Stimulated activated memory B cell treated with anti-CD40 and anti-IgM and Interleukin-4, amounts not matched to agents 10 μg/mL and 1 μg/mL and 100 μg/mL, for 72 hours (primary cell): ENCODE results near the gene PCK2.

Experiments used
- ATAC-seq: fragments of 150-1000 bp; cut with Tn5 transposase; 2 replicates; pipeline ENCODE4 v1.10.0; 2021
- H3K27ac Mint-ChIP-seq: one replicate; pipeline ENCODE4 v1.8.0; 2022; ENCODE audit warnings: mild to moderate bottlenecking, mixed read lengths
- H3K27me3 Mint-ChIP-seq: one replicate; pipeline ENCODE4 v1.8.0; 2022; ENCODE audit warnings: mixed read lengths
- H3K36me3 Mint-ChIP-seq: one replicate; pipeline ENCODE4 v1.8.0; 2022; ENCODE audit warnings: mixed read lengths
- H3K4me1 Mint-ChIP-seq: one replicate; pipeline ENCODE4 v1.8.0; 2022; ENCODE audit warnings: mixed read lengths
- H3K4me3 Mint-ChIP-seq: one replicate; pipeline ENCODE4 v1.8.0; 2022; ENCODE audit warnings: mild to moderate bottlenecking, moderate library complexity, mixed read lengths
- H3K9me3 Mint-ChIP-seq: one replicate; pipeline ENCODE4 v1.8.0; 2022; ENCODE audit warnings: mixed read lengths

Gene PCK2

DNA sequence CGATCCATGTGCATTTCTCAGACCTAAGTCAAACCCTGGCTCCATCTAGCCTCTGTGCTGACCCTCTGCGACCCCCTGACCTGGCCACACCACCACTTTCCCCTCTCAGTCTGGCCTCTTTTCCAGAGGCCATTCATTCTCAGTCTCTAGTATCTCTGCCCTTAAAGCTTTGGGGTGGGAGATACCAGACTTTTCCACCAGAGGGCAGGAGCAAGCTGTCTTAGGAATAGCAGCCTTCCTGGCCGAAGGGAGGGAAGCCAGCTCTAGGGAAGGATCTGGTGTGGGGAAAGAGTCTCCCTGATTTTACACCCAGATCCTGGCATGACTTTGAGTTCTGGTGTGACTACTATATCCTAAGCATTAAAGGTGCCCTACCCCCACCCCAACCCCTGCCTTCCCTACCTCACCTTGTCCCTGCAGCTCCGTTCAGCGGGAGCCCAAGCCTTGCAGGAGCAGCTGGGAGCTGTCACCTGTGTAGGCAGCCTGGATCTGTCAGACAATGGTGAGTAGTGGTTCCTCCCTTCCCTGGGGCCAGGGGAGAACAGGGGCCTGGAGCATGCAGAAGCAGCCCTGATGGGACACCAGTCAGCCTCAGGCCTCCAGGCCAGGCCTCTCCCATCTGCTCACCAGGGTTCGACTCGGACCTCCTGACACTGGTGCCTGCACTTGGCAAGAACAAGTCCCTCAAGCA is 35.7 kb upstream of the PCK2 start:
- H3K9me3 Mint-ChIP-seq, result no peaks in the 10 kb centered on the region
- H3K4me3 Mint-ChIP-seq, result no peak overlapping the region
- H3K4me1 Mint-ChIP-seq, result peaks cover 7% of the 10 kb centered on the region
- no peak overlapping the region for H3K27ac Mint-ChIP-seq
- peaks cover 11% of the 10 kb centered on the region for H3K36me3 Mint-ChIP-seq
- ATAC-seq, result no peak
- no peaks in the 10 kb centered on the region for H3K27me3 Mint-ChIP-seq

- H3K27me3 Mint-ChIP-seq, result no peaks in the 10 kb centered on the region
- peaks cover 11% of the 10 kb centered on the region for H3K36me3 Mint-ChIP-seq
- H3K4me1 Mint-ChIP-seq, result peaks cover 5% of the 10 kb centered on the region
- no peak overlapping the region for H3K27ac Mint-ChIP-seq
- ATAC-seq, result no peak
- no peak overlapping the region for H3K4me3 Mint-ChIP-seq
- no peaks in the 10 kb centered on the region for H3K9me3 Mint-ChIP-seq
Measured at GRCh38 chr14:24058951-24059475, 35.1 kb upstream of the PCK2 start.

DNA sequence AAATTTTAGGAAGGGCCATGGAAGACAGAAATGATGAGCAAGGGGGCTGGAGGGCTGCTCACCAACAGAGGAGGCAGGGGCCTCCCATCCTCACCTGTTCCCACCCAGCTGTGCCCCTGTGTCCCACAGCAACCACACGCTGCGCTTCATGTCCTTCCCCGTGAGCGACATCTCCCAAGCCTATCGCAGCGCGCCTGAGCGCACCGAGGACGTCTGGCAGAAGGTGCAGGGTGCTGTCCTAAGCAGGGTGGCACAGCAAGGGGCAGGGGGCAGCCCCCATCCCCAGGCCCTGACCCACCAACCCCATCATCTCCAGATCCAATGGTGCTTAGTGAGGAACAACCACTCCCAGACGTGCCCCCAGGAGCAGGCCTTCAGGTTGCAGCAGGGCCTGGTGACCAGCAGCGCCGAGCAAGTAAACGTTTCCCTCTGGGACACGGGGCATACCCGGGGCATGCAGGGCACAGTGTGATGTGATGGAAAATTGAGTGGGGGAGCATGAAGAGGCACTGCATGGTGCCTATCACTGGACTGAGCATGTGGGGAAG is 34.2 kb upstream of the PCK2 start:
- Mint-ChIP-seq H3K27ac (no peak overlapping the region), H3K36me3 (peaks cover 7% of the 10 kb centered on the region), H3K27me3 (no peaks in the 10 kb centered on the region), H3K4me1 (peaks cover 5% of the 10 kb centered on the region), H3K9me3 (no peaks in the 10 kb centered on the region), H3K4me3 (no peak overlapping the region)
- no peak for ATAC-seq

GRCh38 chr14:24060443-24060842 is 33.7 kb upstream of the PCK2 start:
- no peak overlapping the region for H3K27ac Mint-ChIP-seq
- H3K9me3 Mint-ChIP-seq, result no peaks in the 10 kb centered on the region
- H3K4me3 Mint-ChIP-seq, result no peak overlapping the region
- H3K27me3 Mint-ChIP-seq, result no peaks in the 10 kb centered on the region
- H3K4me1 Mint-ChIP-seq, result peaks cover 5% of the 10 kb centered on the region
- no peak for ATAC-seq
- H3K36me3 Mint-ChIP-seq, result peaks cover 2% of the 10 kb centered on the region

DNA sequence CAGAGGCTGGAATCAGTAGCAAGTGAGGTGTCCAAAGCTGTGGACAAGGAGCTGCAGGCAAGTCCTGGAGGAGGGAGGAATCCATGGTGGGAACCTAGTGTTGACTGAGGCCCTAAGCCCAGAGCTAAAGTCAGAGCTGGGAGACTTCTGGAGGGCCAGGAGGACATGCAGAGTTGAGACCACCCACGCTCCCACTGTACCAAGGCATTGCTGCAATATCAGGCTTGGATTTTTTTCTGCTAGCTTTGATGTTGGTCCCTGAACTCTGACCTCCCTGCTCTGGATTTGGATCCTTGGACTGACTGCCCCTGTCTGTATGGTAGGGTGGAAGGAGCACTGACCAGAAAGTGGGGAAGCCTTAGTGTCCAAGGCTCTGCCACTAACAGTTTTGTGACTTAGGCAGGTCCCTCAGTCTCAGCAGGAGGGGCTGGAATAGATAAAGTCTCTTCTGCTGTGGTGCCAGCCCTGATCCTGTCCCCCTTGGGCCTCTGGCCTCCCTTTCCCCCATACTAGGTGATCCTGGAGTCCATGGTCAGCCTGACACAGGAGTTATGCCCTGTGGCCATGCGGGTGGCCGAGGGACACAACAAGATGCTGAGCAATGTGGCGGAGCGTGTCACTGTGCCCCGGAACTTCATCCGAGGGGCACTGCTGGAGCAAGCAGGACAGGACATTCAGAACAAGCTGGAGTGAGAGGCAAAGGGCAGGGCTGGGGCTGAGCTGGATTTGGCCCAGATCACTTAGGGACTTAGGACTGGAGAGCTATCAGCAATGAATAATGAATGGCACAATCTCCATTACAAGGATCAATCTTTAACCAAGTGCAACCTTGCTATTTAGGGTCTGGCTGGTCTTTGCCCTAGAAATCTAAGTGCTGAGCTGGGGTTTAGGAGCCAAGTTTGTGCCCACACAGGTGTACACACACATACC is 32.9 kb upstream of the PCK2 start:
- Mint-ChIP-seq H3K27me3 (no peaks in the 10 kb centered on the region), H3K4me3 (no peak overlapping the region), H3K36me3 (no peaks in the 10 kb centered on the region), H3K9me3 (no peaks in the 10 kb centered on the region), H3K27ac (no peak overlapping the region), H3K4me1 (peaks cover 5% of the 10 kb centered on the region)
- no peak for ATAC-seq

DNA sequence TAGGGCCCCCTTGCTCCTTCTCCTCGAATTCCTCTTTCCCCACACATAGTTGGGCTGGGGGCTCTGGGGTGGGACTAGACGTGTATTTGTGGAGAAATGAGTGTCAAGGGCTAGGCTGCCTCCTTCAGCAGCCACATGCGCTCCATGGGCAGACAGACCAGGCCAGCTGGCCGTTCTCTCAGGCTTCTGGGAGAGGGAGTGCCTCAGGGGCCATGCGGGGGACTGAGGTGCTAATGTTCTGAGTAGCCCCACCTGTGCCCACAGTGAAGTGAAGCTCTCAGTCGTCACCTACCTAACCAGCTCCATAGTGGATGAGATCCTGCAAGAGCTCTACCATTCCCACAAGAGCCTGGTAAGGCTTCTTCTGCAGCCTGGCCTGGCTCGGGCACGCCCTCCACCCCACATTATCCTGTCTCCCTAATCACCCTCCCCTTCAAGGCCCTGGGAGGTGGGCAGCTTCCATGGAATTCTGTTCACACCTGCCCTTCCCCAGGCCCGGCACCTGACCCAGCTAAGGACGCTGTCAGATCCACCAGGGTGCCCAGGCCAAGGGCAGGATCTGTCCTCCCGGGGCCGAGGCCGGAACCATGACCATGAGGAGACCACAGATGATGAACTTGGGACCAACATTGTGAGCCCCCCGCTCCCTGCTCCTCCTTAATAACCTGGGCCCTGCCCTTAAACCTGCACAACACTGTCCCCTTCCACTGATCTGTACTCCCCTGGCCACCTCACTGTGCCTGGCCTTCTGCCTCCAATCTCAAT is 31.7 kb upstream of the PCK2 start:
- Mint-ChIP-seq H3K4me3 (no peak overlapping the region), H3K9me3 (no peaks in the 10 kb centered on the region), H3K27ac (no peak overlapping the region), H3K4me1 (peaks cover 5% of the 10 kb centered on the region), H3K36me3 (no peaks in the 10 kb centered on the region), H3K27me3 (no peaks in the 10 kb centered on the region)
- no peak for ATAC-seq

GRCh38 chr14:24063263-24063836 is 30.8 kb upstream of the PCK2 start:
- H3K4me1 Mint-ChIP-seq, result peaks cover under 1% of the 10 kb centered on the region
- no peaks in the 10 kb centered on the region for H3K27me3 Mint-ChIP-seq
- H3K27ac Mint-ChIP-seq, result no peak overlapping the region
- no peaks in the 10 kb centered on the region for H3K36me3 Mint-ChIP-seq
- no peak overlapping the region for H3K4me3 Mint-ChIP-seq
- no peaks in the 10 kb centered on the region for H3K9me3 Mint-ChIP-seq
- ATAC-seq, result no peak

GRCh38 chr14:24064091-24064795 is 29.9 kb upstream of the PCK2 start:
- Mint-ChIP-seq H3K4me1 (no peaks in the 10 kb centered on the region), H3K4me3 (no peak overlapping the region), H3K36me3 (no peaks in the 10 kb centered on the region), H3K27me3 (no peaks in the 10 kb centered on the region), H3K9me3 (no peaks in the 10 kb centered on the region), H3K27ac (no peak overlapping the region)
- no peak for ATAC-seq

GRCh38 chr14:24064856-24065255 is 29.3 kb upstream of the PCK2 start:
- Mint-ChIP-seq H3K36me3 (no peaks in the 10 kb centered on the region), H3K27me3 (no peaks in the 10 kb centered on the region), H3K27ac (no peak overlapping the region), H3K9me3 (no peaks in the 10 kb centered on the region), H3K4me1 (no peaks in the 10 kb centered on the region), H3K4me3 (no peak overlapping the region)
- no peak for ATAC-seq

DNA sequence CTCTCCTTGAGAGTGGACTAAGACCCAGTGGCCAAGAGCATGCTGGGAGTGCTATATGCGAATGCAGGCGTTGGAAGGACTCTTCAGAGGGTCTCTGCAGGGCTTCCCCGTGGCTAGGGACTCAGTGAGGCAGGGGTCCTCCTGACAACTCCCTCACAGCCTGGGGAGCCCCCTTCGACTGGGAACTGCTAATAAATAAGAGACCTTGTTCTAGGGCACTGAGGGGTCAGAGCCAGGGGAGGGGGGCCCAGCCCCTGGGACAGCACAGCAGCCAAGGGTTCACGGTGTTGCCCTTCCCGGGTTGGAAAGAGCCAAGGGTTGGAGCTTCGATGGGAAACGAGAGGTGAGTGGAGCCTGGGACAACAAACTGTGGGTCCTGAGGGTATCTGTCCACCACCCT is 28.7 kb upstream of the PCK2 start:
- Mint-ChIP-seq H3K27me3 (no peaks in the 10 kb centered on the region), H3K9me3 (no peaks in the 10 kb centered on the region), H3K36me3 (no peaks in the 10 kb centered on the region), H3K4me1 (peaks cover 3% of the 10 kb centered on the region), H3K27ac (no peak overlapping the region), H3K4me3 (no peak overlapping the region)
- no peak for ATAC-seq

DNA sequence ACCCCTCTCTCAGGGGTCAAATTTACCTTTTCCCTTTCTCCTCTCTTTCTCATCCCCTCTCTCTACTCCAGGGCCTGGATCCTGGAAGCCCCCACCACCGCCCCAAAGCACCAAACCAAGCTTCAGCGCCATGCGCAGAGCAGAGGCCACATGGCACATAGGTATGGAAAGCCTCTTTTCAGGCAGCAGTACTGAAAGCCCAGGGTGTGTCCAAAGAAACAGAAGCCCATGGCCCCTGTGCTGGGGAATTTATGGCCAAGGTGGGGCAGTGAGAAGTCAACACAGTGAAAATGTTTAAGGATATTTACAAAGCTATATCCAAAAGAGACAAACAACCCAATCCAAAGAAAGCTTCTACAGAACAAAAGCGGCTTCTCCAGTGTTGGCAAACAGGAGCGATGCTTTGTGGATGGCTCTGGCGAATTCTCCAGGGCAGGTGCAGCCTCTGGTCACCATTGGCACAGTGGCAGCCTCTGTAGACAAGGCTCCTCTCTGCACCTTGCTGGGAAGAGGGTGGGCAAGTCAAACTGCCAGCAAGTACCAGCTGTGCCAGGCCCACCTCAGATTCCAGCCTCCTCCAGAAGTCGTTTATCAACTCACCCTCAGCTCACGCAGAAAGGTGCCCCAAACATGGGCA is 27.5 kb upstream of the PCK2 start:
- Mint-ChIP-seq H3K4me1 (peaks cover 4% of the 10 kb centered on the region), H3K27ac (no peak overlapping the region), H3K4me3 (no peak overlapping the region), H3K27me3 (no peaks in the 10 kb centered on the region), H3K9me3 (no peaks in the 10 kb centered on the region), H3K36me3 (no peaks in the 10 kb centered on the region)
- ATAC-seq, result no peak

DNA sequence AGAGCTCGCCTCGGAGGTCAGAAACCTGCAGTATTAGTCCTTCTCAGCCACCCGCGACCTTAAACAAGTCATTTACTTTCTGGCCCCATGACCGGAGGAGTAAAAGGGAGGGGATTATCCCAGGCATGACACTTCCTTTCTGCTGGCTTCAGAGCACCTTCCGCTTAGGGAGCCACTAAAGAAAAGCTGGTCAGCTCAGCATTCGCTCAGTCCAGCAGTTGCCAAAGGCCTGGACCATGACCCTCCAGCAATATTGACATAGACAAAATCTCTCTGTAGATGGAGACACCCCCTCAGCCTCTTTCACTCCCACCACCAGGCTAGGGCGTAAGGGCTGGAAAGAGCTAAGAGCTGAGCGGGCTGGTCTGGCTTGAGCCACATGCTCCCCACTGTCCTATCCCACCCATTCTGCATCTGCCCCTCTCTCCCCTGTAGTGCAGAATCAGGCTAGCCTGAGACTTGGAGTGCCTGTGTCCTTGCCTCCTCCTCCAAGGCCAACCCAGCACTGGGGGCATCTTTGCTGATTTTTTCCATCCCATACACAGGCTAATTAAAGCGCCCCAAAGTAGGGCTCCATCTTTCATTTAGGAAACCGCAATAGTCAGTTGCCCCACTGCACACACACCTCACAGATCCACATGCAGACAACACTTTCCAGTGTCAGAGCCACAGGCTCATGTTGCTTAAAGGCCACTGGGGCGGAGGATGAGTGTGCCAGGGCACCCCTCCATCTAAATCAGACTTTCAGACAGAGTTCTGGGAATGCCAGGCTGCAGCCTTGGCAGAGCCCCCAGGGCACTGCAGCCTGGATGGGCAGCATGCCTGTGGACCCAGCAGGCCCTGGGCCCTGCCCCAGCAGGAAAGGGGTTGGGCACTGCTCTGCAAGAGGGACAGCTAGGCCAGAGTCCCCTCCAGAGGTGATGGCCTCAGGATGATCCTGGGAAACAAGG is 26.7 kb upstream of the PCK2 start:
- H3K4me1 Mint-ChIP-seq, result peaks cover 4% of the 10 kb centered on the region
- no peaks in the 10 kb centered on the region for H3K27me3 Mint-ChIP-seq
- H3K27ac Mint-ChIP-seq, result no peak overlapping the region
- H3K36me3 Mint-ChIP-seq, result no peaks in the 10 kb centered on the region
- no peaks in the 10 kb centered on the region for H3K9me3 Mint-ChIP-seq
- ATAC-seq, result no peak
- H3K4me3 Mint-ChIP-seq, result no peak overlapping the region
